Effector memory CD8-positive, alpha-beta T cell (primary cell): ENCODE results near the gene BCL2L11.

Experiments
- ATAC-seq: fragments of 150-1000 bp; cut with Tn5 transposase; replicated peaks from 2 replicates; pipeline ENCODE4 v1.10.0; 2021; ENCODE audit warnings: mild to moderate bottlenecking, moderate library complexity
- DNase-seq, 3 experiments: peaks; one replicate each; pipeline ENCODE4 v3.0.0; 2021
- H3K27ac Mint-ChIP-seq, 2 donors: one replicate each; pipeline ENCODE4 v1.8.0; 2022; ENCODE audit warnings: mild to moderate bottlenecking in 2 of 2, mixed read lengths in 2 of 2, moderate library complexity in 2 of 2
- H3K27me3 Mint-ChIP-seq, 2 donors: one replicate each; pipeline ENCODE4 v1.8.0; 2022; ENCODE audit warnings: mixed read lengths in 2 of 2
- H3K36me3 Mint-ChIP-seq: one replicate; pipeline ENCODE4 v1.8.0; 2022; ENCODE audit warnings: mild to moderate bottlenecking, moderate library complexity, mixed read lengths; ENCODE audit not compliant: insufficient read depth
- H3K4me1 Mint-ChIP-seq, 2 donors: one replicate each; pipeline ENCODE4 v1.8.0; 2022; ENCODE audit warnings: low read depth in 2 of 2, mixed read lengths in 2 of 2
- H3K4me3 Mint-ChIP-seq, 2 donors: one replicate each; pipeline ENCODE4 v1.8.0; 2022; ENCODE audit warnings: mild to moderate bottlenecking in 2 of 2, mixed read lengths in 2 of 2, moderate library complexity in 2 of 2
- H3K9me3 Mint-ChIP-seq, 2 donors: one replicate each; pipeline ENCODE4 v1.8.0; 2022; ENCODE audit warnings: mixed read lengths in 2 of 2

The BCL2L11 gene

DNA sequence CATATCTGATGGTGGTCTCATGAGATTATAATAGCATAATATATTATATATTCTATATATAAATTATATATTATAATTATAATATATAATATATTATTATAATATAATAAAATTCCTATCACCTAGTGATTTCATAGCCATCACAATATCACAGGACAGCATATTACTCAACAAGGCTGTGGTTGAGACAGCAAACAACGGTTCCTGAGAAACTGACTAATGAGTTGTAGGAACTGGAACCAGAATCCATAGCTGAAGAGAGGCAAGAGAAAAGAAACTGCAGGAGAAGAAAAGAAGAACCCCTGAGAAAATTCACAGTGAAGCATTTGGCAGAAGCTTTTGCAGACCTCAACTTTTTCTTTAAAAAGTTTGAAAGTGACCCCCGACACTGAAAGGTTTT is 84.0 kb downstream of the BCL2L11 start:
- no peak overlapping the region for H3K4me3 Mint-ChIP-seq
- no peaks in the 10 kb centered on the region for H3K27me3 Mint-ChIP-seq
- DNase-seq: no peak
- ATAC-seq: no peak
- no peaks in the 10 kb centered on the region for H3K36me3 Mint-ChIP-seq
- no peaks in the 10 kb centered on the region for H3K9me3 Mint-ChIP-seq
- no peak overlapping the region for H3K27ac Mint-ChIP-seq
- peaks cover 4 to 7% of the 10 kb centered on the region in 2 donors for H3K4me1 Mint-ChIP-seq

DNA sequence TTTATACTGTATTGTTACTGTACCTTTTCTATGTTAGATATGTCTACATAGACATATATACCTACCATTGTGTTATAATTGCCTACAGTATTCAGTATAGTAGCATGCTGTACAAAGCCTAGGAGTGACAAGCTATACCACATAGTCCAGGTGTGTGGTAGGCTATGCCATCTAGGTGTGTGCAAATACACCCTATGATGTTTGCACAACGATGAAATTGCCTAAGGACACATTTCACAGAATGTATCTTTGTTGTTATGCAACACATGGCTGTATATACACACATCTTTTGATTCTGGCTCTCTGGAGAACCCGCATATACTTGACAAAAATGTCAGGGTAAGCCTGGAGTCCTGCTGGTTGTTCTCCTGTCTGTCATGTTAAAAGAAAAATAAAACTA is 85.1 kb downstream of the BCL2L11 start:
- H3K36me3 Mint-ChIP-seq: no peaks in the 10 kb centered on the region
- H3K4me1 Mint-ChIP-seq: peaks cover 2 to 4% of the 10 kb centered on the region in 2 donors
- H3K27ac Mint-ChIP-seq: no peak overlapping the region
- H3K4me3 Mint-ChIP-seq: no peak overlapping the region
- no peak for DNase-seq
- H3K27me3 Mint-ChIP-seq: no peaks in the 10 kb centered on the region
- H3K9me3 Mint-ChIP-seq: no peaks in the 10 kb centered on the region
- no peak for ATAC-seq

GRCh38 chr2:111207851-111208250 is 87.1 kb downstream of the BCL2L11 start:
- no peaks in the 10 kb centered on the region for H3K27me3 Mint-ChIP-seq
- H3K4me1 Mint-ChIP-seq: no peaks in the 10 kb centered on the region
- ATAC-seq: no peak
- no peaks in the 10 kb centered on the region for H3K36me3 Mint-ChIP-seq
- H3K27ac Mint-ChIP-seq: no peak overlapping the region
- DNase-seq: no peak
- no peak overlapping the region for H3K4me3 Mint-ChIP-seq
- no peaks in the 10 kb centered on the region for H3K9me3 Mint-ChIP-seq

GRCh38 chr2:111208639-111209038 is 87.9 kb downstream of the BCL2L11 start:
- H3K36me3 Mint-ChIP-seq: no peaks in the 10 kb centered on the region
- H3K9me3 Mint-ChIP-seq: no peaks in the 10 kb centered on the region
- DNase-seq (no peak), ATAC-seq (no peak)
- H3K27ac Mint-ChIP-seq: no peak overlapping the region
- no peaks in the 10 kb centered on the region for H3K4me1 Mint-ChIP-seq
- H3K4me3 Mint-ChIP-seq: no peak overlapping the region
- no peaks in the 10 kb centered on the region for H3K27me3 Mint-ChIP-seq

GRCh38 chr2:111209045-111209514 is 88.4 kb downstream of the BCL2L11 start:
- Mint-ChIP-seq H3K4me3 (no peak overlapping the region), H3K36me3 (no peaks in the 10 kb centered on the region), H3K27me3 (no peaks in the 10 kb centered on the region), H3K27ac (no peak overlapping the region), H3K9me3 (peaks cover 0 to 4% of the 10 kb centered on the region in 2 donors), H3K4me1 (no peaks in the 10 kb centered on the region)
- peak; percentile 58 for ATAC-seq
- DNase-seq: no peak

DNA sequence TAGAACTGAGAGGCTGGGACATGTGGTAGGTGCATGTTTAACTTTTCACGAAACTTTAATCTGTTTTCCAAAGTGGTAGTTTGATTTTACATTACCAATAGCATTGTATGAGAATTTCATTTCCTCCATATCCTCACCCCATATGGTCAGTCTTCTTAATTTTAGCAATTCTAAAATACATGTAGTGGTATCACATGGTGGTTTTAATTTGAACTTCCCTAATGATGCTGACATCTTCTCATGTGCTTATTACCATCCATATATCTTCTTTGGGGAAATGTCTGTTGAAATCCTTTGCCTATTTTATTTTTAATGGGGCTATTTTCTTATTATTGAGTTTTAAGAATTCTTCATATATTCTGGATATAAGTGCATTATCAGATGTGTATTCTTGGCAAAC is 89.3 kb downstream of the BCL2L11 start:
- no peaks in the 10 kb centered on the region for H3K4me1 Mint-ChIP-seq
- H3K36me3 Mint-ChIP-seq: no peaks in the 10 kb centered on the region
- H3K9me3 Mint-ChIP-seq: peaks cover 0 to 11% of the 10 kb centered on the region in 2 donors
- H3K27ac Mint-ChIP-seq: no peak overlapping the region
- H3K4me3 Mint-ChIP-seq: no peak overlapping the region
- H3K27me3 Mint-ChIP-seq: no peaks in the 10 kb centered on the region
- ATAC-seq: no peak
- DNase-seq: no peak

DNA sequence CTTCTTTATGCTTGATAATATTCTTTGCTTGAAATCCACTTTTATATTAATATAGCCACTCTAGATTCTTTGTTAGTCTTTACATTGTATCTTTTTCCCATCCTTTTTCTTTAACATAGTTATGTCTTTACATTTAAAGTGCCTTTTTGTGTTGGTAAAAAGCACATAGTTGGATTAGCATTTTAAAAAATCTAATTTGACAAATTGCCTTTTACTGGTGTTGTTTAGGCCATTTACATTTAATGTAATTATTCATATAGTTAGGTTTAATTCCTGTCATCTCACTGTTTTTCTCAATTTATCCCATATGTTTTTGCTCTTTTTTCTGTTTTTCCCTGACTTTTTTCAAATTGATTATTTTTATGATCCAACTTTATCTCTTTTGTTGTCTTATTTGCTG is 93.2 kb downstream of the BCL2L11 start:
- H3K4me1 Mint-ChIP-seq: no peaks in the 10 kb centered on the region
- H3K27ac Mint-ChIP-seq: no peak overlapping the region
- no peak overlapping the region for H3K4me3 Mint-ChIP-seq
- peaks cover 2 to 11% of the 10 kb centered on the region in 2 donors for H3K9me3 Mint-ChIP-seq
- no peak for ATAC-seq
- no peaks in the 10 kb centered on the region for H3K36me3 Mint-ChIP-seq
- DNase-seq: no peak
- H3K27me3 Mint-ChIP-seq: no peaks in the 10 kb centered on the region

- H3K27ac Mint-ChIP-seq: no peak overlapping the region
Measured at GRCh38 chr2:111216811-111217652, 96.3 kb downstream of the BCL2L11 start.

More at GRCh38 chr2:111216811-111217652, 96.3 kb downstream of the BCL2L11 start:
- Mint-ChIP-seq H3K36me3 (peaks cover 2% of the 10 kb centered on the region), H3K9me3 (peaks cover 2 to 11% of the 10 kb centered on the region in 2 donors), H3K4me3 (no peak overlapping the region), H3K4me1 (no peaks in the 10 kb centered on the region), H3K27me3 (no peaks in the 10 kb centered on the region)
- DNase-seq: no peak
- no peak for ATAC-seq
